Measurements from ENCODE around the gene TWNK.

Gene TWNK

DNA sequence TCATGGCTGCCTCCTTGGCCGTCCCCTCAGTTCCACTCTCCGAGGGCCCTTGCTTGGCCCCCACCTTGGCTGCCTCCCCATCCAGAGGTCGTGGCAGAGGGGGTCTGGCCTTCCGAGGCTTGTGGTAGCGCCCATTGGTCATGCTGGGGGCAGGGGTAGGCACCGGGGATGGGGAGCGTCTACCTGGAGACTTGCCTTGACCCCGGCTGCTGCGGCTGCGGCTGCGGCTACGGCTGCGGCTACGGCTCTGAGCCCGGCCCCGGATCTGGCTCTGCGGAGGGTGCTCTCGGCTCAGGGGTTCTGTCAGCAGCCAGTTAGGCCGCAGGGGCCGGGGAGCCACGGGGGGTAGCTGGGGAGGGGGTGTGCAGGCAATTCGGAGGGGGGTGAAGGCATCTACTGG is 23.0 kb downstream of the TWNK start:
- no peak for DNase-seq

DNA sequence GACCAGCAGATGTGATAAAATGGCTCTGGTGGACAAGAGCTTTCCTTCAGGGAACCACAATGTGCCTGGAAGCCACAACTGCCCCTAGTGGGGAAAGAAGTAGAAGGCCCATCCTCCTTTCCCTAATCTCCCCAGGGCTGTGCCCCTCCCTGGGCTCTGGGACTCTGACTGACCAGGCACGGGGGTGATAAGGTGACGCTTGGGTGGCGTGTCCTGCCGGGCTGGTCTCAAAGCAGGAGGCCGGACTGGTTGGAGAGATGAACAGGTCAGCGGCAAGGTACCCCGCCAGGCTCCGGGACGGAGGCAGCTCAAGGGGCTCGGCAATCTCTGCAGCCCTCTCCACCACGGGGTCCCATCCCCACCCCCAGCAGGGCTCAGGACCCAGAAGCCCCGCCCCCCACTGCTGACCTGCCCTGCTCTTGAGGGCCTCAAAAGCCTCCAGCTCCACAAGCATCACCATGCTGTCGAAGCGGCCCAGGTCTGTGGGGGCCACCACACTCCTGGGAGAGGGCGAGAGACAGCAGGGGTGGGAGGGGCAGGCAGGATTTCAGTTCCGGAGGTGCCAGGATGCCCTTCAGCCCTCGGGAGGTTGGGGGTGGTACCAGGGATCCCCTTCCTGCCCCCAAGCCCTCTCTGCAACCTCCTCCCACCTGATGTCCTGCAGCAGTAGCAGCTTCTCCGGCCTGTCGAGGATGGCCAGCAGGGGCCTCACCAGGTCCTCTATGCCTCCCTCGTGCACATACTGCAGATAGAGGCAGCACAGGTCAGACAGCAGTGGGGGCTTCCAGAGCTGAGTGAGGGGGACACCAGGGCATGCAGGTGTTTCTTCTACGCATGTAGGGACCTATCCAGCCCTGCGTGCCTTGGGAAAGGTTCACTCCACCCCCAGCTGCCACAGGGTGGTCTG is 24.4 kb downstream of the TWNK start:
- peak in 3 of 51 donors; percentile 15 to 60 (median 18) for DNase-seq

DNA sequence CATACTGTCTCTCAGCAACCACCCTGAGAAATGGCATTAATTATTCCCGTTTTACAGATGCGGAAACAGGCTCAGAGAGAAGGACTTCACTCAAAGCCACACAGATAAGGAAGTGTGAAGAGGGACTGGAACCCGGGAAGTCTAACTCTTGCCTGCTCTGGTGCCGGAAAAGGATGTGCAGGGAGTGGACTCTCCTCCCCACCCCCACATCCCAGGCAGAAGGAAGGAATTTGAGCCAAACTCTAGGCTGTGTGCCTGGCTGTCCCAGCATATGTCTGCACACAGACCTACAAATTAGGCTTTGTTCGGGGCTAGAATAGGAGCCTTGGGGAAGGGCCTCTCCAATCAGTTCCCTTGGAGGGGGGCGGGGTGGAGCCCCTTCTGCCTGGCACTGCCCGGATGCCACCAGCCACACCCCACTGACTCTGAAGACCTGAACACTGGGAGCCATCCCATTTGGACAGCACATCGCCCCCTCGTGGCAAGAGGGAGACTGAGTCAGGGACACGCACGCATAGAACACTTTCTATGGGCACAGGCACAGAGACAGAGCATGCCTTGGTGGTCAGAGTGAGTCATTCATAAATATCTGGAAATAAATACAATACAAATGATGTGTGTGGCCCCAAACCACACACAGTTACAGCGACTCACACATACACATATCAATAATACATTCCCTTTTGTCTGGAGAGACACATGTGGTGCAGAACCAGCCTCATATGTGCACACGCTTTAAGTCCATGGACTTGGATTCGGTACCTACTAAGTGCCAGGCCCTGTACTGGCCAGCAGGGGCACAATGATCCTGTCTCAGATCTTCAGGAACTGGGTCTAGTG is 25.4 kb downstream of the TWNK start:
- DNase-seq, result peak; percentile 11 to 97 (median 81)

DNA sequence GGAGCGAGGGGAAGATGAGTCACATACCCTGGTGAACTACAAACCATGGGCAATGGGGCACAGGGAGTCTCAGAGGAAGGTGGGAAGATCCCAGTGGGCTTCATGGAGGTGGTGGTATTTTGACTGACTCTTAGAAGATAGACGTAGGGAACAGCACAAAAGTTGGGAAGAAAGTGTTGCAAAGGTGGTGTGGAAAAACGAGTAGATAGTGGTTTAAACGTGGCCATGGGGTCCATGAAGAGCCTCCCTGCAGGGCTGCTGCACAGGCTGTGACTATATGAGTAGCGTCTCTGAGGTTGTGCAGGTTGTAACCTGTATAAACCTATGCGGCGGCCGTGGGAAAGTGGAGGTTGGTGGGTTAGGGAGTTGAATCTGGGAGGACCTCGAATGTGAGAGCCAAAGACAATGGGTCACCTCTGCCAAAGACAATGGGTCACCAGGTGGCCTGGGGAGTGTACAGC is 26.1 kb downstream of the TWNK start:
- no peak for DNase-seq

DNA sequence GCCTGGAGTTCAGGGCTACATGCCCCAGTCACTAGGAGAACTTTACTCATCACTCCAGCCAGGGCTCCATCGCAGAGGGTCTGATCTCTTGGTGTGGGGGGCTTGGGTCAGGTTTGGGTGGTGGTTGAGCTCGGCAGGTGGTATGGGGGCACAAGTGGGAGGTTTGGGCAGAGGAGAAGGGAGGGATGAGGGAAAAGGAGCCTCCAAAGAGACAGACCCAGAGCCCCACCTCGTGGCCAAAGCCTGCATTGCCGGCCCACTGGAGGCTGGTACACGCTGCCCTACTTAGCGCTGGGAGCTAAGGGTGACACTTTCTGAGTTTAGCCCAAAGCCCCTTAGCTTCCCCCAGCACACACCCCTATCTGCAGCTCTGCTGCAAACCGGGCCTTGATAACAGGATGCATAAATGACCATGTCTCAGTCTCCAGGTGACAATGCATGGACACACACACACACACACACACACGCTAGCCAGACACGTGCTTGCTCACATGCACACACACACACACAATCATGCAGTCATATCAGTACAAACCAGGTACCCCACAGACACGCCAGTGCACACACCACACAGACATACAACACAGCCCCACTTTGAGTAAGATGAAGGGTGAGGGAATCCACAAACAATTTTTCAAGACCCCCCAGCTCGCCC is 27.0 kb downstream of the TWNK start:
- peak in 50 of 51 donors; percentile 13 to 90 (median 64) for DNase-seq

DNA sequence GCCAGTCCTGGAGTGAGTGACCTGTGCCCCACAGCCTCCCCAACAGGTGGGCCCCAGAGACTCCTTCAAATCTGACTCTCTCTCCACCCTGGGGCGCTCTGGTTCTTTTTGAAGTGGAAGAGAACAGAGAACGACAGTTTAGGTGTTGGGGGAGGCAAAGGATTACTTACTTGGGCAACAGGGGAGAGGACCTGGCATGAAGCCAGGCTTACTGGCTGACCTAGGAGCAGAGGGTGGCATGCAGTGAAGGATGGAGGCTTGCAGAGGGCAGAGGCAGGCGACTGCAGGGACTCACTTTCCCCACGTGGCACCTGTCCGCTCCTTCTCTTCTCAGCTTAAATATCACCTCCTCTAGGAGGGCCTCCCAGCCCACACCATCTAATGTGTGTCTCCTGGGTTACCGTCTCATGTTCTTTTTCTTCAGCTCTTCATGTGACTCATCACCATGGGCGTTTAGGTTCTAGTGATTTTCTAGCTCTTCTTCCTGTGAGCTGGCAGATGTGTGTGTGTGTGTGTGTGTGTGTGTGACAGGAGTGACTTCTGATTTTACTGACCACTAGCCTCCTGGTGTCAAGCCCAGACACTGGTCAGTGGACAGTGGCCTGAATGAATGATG is 27.7 kb downstream of the TWNK start:
- DNase-seq, result peak in 1 of 51 donors; percentile 50

DNA sequence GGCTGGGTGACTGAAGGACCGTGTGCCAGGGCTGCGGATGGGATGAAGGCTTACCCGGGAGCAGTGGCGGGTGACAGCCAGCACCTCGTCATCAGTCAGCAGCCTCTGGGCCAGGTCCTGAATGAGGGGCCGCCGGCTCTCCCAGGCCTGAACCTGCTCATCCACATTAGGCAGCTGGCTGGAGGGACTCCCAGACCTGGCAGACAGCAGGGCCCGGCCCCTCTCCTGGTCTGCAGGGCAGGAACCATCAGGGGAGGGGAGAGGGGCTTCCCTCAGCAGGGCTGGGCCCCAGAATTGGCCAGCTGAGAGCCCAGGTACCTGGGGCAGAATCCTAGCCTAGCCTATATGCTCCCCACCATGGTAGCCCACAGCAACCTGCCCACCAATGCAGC is 28.2 kb downstream of the TWNK start:
- no peak for DNase-seq

DNA sequence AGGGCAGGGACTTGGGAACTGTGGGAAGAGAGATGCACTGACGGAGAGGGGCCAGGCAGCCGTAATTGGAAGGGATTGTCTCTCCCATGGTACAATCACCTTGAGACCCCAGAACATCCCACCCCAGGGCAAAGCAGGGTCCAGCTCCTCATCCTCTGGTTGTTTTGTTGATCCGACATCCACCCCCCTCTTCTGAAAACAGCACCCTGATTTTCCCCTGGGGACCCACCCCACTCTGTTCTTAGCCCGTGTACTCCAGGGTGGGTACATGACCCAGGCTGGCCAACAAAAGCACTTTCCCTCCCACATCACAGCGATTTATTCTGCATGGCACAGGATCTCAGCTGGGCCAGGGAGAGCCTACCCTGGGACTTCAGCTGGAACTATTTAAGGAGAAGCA is 29.5 kb downstream of the TWNK start:
- no peak for DNase-seq

DNA sequence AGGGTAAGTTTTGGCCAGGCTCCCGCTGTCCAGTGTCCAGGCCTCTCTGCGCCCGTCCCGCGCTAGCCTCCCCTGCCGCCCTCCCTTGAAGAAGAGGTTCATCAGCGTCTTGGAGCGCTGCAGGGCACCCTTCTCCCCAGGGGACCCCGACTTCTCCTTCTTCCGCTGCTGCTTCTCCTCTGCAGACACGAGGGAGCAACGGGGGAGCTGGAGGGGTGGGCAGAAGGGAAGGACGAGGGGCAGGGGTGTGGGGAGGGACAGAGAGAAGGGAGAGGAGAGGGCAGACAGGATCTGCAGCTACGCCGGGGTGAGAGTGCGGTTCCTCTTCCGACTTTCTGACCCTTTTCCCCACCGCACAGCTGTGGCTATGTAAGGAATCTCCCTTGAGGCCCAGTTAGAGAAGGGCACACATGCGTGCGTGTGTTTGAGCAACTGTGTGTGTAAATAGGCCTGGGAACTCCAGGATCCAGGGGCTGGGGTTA is 30.8 kb downstream of the TWNK start:
- no peak for DNase-seq

DNA sequence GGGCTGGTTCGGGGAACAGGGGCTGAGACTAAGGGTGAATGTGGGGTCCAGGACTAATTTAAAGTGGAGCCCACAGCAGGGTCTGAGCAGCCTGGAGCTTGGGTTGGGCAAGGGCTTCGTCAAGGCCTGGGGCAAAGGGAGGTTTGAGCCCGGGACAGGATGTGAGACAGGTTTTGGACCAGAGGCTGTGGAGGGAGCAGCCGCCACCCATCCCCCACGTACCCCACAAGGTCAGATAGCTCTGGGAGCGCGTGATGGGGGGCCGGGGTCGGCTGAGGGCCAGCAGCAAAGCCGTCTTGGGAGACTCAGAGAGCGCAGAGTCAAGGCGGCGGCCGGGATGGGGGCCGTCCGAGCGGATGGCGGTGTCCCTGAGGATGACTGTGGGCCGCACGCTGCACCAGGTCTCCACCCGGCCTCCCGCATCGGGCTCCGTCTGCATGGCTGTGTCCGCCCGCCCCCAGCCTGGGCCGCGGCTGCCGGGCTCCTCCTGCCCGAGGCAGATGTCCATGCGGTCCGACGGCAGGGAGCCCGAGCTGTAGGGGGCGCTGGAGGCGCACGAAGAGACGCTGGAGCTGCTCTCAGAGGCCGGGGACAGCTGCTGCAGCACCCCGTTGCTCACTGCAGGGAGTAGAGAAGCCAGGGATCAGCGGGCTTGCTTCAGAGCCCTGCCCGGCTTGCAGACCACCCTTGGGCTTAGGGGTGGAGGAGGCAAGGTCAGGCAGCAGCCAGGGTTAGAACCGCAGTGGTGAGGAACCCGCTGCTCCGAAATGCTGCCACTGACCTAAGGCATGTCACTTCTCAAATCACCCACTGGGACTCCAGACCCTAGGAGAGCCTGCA is 31.5 kb downstream of the TWNK start:
- peak in 47 of 51 donors; percentile 12 to 89 (median 58) for DNase-seq

DNA sequence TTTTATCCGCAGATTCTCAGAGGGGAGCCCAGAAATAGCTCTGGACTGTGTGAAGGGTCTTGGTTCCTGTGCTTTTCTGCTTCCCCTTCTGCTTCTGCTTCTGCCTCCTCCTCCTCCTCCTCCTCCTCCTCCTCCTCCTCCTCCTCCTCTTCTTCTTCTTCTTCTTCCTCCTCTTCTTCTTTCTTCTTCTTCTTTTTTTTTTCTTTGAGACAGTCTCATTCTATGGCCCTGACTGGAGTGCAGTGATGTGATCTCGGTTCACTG is 32.0 kb downstream of the TWNK start:
- DNase-seq, result no peak

DNA sequence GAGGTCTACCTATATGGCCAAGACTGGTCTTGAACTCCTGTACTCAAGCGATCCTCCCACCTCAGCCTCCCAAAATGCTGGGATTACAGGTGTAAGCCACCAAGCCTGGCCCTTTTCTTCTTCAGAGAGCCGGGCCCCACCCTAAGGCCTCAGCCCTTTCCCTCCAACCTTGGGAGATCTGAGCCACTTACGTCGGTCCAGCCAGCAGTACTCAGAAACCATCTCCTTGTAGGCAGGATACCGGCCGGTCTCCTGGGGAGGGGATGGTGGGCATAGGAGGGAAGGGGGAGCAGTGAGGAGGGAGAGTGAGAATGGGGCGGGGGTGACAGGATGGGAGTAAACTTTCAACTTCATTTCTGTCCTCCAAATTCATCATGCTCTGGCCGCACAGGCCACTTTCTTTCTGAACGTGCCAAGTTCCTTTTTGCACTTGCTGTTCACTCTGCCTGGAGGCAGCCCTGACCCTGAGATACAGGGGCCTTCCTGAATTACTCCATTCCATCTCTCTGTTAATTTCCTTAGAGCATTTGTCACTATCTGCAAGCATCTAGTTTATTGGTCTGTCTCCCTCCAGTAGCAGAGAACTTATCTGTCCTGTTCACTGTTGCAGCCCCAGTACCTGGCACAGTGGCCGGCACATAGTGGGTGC is 33.2 kb downstream of the TWNK start:
- no peak for DNase-seq

DNA sequence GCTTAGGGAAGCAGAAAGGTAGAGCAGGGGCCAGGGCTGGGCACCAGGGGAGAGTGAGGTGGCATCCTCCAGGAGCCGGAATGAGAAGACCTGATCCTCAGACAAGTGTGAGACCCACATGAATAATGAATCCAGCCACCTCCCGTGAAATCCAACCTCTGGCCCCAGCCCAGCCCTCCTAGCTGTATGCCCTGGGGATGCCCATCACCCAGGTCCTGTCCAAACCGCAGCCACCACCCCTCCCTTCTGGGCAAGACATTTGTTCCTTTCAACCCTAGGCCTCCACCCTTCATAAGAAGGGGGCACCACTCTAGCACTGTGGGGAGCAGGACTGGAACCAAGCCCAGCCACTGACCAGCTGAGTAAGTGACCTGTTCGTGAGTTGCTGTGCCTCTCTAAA is 33.9 kb downstream of the TWNK start:
- DNase-seq, result no peak

DNA sequence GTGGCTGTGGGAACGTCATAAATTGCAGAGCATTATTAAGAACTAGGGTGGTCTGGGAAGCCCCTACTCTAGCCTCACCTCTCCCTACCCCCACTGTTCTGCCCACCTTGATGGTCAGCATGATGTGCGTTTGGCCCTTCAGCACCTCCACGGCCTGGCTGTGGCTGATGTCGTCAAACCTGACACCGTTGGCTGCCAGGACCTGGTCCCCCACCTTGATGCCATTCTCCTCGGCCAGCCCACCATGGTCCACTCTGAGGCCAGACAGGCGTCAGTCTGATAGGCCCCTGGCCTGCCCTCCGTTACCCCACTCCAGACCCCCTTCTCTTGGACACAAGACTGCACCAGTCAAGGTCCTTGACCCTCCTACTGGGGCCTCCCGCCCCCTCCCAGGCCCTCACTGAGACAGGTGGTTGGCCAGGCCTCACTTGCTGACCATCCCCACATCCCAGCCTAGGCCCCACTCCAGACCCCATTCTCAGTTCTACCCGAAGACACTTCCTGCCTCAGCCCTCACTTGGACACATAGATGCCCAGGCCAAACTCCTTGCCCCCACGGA is 34.4 kb downstream of the TWNK start:
- DNase-seq, result no peak

DNA sequence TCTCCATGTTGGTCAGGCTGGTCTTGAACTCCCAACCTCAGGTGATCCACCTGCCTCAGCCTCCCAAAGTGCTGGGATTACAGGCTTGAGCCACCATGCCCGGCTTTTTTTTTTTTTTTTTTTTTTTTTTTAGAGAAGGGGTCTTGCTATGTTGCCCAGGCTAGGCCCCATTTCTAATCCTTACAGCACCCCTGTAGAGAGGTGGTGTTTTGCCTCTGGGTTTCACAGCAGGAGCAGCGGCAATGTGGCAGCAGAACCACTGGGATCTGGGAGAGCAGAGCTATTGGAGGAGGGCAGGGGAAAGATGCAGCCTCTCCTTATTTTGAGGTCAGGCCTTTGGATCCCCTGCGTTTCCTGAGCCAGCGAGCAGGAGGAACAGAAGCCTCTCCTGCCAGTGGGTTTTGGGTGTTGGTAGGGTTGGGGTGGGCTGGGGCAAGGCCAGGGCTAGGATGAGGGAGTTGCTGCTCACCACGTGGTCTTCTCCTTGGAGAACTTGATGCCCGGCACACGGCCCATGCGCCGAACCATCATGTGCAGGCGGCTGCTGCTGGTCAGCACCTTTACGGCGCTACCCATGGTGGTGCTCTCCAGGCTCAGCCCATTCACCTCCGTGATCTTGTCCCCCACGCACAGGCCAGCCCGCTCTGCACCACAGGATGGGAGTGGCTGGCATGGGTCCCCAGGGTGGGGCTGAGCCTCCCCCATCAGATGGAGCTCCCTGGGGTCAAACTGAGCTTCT is 35.8 kb downstream of the TWNK start:
- no peak for DNase-seq

DNA sequence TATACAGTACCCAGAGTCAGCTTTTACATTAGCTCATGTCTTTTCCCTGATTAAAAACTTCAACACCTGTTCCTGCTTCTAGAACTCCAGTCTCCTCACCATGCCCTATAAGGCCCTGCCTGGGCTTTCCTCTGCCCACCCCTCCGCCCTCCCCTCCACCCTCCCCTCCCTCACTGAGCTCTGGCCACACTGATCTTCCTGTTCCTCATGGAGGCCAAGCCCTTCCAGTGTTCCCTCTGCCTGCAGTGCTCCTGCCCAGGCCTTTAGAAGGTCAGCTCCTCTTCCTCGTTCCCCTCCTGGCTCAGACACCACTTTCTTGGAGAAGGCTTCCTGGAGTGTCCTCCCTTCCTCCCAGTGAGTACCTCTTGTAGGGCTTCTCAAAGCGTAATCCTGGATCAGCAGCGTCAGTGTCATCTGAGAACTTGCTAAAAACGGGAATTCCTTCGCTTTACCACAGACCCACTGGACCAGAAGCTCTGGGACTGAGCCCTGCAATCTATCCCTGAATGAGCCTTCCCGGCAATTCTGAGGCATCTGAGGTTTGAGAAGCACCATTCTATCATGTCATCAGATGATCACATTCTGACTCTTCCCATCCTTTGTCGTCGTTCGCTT is 39.9 kb downstream of the TWNK start:
- no peak for DNase-seq

DNA sequence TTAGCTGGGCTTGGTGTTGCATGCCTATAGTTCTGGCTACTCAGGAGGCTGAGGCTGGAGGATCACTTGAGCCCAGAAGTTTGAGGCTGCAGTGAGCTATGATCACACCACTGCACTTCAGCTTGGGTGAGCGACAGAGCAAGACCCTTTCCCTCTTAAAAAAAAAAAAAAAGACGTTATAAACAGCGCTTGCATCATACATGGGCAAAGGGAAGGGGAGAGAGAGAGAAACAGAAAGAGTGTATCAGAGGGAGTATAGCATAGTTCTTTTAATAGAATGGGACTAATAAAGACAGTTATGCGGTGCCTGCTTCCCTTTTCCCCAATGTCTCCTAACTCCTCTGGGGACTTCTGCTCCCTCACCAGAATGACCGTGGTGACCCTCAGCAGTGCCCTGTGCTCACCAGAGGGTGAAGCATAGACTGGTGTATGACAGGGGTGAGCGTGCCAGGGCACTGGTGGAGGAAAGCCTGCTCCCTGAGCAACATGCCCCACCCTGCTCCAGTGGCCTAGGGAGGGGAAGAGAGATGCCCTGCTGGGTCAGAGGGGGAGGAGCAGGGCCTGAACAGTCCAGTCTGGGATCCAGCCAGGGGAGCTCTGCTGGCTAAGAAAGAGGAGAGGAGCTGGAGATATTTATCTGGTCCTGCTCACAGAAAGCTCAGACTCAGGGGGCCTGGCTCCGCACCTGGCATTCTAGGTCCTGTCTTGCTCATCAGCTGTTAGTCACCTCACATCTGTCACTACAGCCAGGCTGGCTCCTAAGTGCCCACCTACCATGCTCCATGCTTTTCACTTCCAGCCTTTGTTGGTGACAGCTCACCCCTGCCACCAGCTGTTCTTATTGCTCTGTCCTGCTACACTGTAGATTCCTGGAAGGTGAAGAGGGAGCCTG is 41.3 kb downstream of the TWNK start:
- no peak for DNase-seq
